ENCODE measurements around the gene BNC2. TPM values are rescaled to one million over a fixed set of nuclear protein-coding genes. Genes with fewer than 3 reads are reported as not detected.

BNC2 gene
- total RNA-seq, 2 experiments from 2014 or later: not detected

DNA sequence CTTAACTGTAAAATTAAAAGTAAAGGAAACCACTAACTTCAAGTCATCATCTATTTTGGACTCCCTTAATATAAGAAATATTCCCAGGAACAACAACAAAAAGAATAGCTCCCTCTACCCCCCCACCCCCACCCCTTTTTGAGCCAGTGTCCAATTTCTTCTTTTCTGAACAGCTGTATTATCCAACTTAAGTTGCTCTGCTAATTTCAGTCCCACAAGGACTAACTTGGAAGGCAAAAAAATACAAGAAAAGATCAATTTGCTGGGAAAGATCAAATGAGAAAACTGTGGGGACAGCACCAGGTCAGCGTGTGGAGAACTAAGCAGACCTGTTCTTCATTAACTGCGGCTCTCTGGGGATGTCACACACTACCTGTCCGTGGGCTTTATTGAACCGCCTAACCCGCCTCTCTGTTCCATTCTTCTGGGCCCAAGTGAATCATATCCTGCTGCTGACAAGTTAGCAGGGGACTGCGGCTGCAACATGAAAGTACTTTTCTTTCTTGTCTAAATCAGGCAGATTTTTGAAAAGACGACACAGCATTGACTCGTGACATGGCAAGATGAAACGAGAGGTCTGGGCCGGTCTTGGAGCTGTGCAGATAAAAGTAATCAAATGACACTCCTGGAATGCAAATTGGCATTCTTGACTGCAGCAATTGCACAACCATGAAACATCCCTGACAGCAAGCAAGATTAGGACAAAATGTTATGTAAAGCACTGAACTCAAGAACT, 2.7 kb downstream of the BNC2 start:
- peaks cover 34% of the 10 kb centered on the region for H3K27me3 Mint-ChIP-seq (ENCODE audit: low read depth)
- DNase-seq (no peak), ATAC-seq (no peak)
- CTCF ChIA-PET: no interaction called here
- H3K9me3 Mint-ChIP-seq (ENCODE audit: insufficient read depth): no peaks in the 10 kb centered on the region
- POLR2A ChIA-PET: no interaction called here
- H3K27ac Mint-ChIP-seq: no peak overlapping the region
- H3K4me1 Mint-ChIP-seq (ENCODE audit: low read depth): peaks cover 7% of the 10 kb centered on the region
- no peak overlapping the region for H3K4me3 Mint-ChIP-seq
- no peaks in the 10 kb centered on the region for H3K36me3 Mint-ChIP-seq (ENCODE audit: low read depth)

DNA sequence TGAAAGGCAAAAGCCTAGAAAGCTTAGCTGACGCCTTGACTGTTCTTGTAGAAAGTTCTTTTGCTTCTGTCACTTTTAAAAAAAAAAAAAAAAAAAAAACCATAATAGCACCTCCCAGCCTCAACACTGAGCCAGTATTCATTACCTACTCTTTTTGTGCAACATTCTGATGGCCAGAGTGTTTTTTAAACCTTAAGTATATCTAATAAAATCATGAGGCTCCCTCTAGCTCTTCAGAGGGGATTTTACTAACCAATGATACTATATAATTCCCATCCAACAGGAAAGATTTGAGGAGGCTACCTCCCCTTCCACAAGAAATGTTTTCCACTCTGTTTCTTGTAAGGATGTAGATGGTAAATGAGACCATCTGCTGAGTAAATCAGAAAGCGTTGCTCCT, 3.9 kb downstream of the BNC2 start:
- no peaks in the 10 kb centered on the region for H3K36me3 Mint-ChIP-seq (ENCODE audit: low read depth)
- no peak overlapping the region for H3K4me3 Mint-ChIP-seq
- no peaks in the 10 kb centered on the region for H3K9me3 Mint-ChIP-seq (ENCODE audit: insufficient read depth)
- ChIA-PET POLR2A (no interaction called here), CTCF (no interaction called here)
- ATAC-seq: no peak
- H3K27me3 Mint-ChIP-seq (ENCODE audit: low read depth): peaks cover 27% of the 10 kb centered on the region
- H3K4me1 Mint-ChIP-seq (ENCODE audit: low read depth): peaks cover 3% of the 10 kb centered on the region
- no peak overlapping the region for H3K27ac Mint-ChIP-seq
- no peak for DNase-seq

DNA sequence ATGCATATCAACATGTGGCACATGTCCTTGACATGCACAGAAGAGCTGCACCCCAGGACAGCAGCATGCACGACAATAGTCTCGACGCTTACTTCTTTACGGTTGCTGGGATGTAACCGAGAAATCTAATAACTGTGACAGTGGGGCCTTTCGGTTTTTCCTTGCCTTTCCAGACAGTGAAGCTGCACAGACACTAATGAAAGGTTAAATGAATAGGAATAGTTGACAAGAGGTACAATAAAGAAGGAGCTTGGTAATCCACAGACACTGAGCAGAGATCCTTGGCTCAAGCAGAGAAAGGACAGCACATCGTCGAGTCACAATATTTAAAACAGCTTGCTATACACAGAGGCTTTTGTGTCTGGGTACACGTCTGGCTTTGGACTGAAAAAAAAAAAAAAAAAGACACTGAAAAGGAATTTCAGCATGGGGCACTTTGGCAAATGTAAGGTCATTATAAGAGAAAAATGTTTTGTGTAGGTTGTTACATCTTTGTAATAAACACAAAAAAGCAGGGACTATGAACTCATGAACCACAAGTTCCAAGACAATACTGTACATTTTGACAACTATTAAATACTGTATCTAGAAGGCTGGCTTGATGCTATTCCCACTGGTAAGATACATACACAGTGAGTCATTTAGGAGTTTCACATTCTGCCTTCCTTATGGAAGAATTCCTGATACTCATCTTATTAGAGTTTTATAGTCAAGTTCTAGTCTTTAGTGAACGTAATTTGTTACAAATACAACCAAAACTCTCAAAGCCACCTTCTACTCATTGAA, 5.6 kb downstream of the BNC2 start:
- DNase-seq (no peak), ATAC-seq (no peak)
- H3K27me3 Mint-ChIP-seq (ENCODE audit: low read depth): peaks cover 22% of the 10 kb centered on the region
- no peak overlapping the region for H3K27ac Mint-ChIP-seq
- POLR2A ChIA-PET: no interaction called here
- H3K4me1 Mint-ChIP-seq (ENCODE audit: low read depth): no peaks in the 10 kb centered on the region
- no peak overlapping the region for H3K4me3 Mint-ChIP-seq
- no peaks in the 10 kb centered on the region for H3K9me3 Mint-ChIP-seq (ENCODE audit: insufficient read depth)
- CTCF ChIA-PET: no interaction called here
- H3K36me3 Mint-ChIP-seq (ENCODE audit: low read depth): no peaks in the 10 kb centered on the region

DNA sequence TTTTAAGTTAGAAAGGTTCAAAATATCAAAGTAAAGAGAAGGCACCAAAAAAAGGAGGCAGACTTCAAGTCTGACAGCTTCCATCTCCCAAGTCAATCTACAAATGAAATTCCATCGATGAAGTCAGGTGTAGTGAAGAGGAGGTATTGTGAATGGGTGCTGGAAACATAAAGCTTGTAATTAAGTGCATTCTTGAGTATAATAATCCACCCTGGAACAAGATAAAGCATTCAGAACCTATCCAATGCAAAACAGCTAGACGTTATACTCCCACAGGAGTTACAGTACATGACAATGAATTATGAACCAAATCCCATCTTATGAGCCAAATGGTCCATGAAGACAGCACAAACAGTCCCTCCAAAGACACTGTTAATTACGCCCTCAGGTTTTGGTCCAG, 22.3 kb downstream of the BNC2 start:
- CTCF ChIA-PET: no interaction called here
- ATAC-seq: no peak
- Mint-ChIP-seq H3K36me3 (ENCODE audit: low read depth) (no peaks in the 10 kb centered on the region), H3K27ac (no peak overlapping the region), H3K4me3 (no peak overlapping the region), H3K9me3 (ENCODE audit: insufficient read depth) (no peaks in the 10 kb centered on the region), H3K27me3 (ENCODE audit: low read depth) (no peaks in the 10 kb centered on the region), H3K4me1 (ENCODE audit: low read depth) (no peaks in the 10 kb centered on the region)
- DNase-seq: no peak
- POLR2A ChIA-PET: no interaction called here

DNA sequence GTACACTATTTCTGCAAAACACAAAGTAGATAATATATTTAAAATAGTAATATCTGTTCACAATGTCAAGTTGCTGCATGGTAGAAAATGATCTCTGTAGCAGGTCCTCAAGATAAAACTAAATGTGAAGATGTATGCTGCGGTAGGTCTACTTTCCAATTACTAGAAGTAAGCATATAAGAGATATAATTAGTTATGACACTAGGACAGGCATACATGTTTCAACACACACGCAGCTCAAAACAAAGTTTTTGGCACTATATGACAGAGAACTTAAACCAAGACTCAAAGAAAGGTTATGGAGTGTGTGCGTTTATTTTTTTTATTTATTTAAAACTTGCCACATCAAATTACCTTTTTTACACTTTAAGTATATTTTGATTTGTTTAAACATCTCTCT, 23.5 kb downstream of the BNC2 start:
- H3K27ac Mint-ChIP-seq: no peak overlapping the region
- ATAC-seq: no peak
- H3K4me1 Mint-ChIP-seq (ENCODE audit: low read depth): no peaks in the 10 kb centered on the region
- H3K9me3 Mint-ChIP-seq (ENCODE audit: insufficient read depth): no peaks in the 10 kb centered on the region
- no peaks in the 10 kb centered on the region for H3K36me3 Mint-ChIP-seq (ENCODE audit: low read depth)
- DNase-seq: no peak
- ChIA-PET POLR2A (no interaction called here), CTCF (no interaction called here)
- H3K27me3 Mint-ChIP-seq (ENCODE audit: low read depth): no peaks in the 10 kb centered on the region
- H3K4me3 Mint-ChIP-seq: no peak overlapping the region

DNA sequence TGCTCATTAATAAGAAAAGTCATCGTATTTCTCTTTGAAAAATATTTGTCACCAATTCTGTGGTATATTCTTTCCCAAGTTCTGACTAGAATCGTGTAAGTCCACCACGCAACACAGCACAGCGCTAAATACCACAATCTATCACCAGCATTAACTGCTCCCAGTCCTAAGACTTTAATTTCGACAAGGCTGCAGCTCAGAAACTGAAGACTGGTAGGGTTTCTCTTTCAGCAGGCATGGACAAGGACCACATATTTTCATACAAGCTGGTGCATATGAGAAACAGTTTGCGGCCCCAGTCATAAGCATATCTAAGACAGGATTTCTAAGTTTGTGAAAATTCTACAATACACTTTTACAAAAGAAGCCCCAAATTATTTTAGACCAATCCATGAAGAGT, 24.1 kb downstream of the BNC2 start:
- ATAC-seq (no peak), DNase-seq (no peak)
- Mint-ChIP-seq H3K4me1 (ENCODE audit: low read depth) (no peaks in the 10 kb centered on the region), H3K36me3 (ENCODE audit: low read depth) (no peaks in the 10 kb centered on the region), H3K27me3 (ENCODE audit: low read depth) (no peaks in the 10 kb centered on the region), H3K27ac (no peak overlapping the region), H3K4me3 (no peak overlapping the region), H3K9me3 (ENCODE audit: insufficient read depth) (no peaks in the 10 kb centered on the region)
- ChIA-PET POLR2A (no interaction called here), CTCF (no interaction called here)

DNA sequence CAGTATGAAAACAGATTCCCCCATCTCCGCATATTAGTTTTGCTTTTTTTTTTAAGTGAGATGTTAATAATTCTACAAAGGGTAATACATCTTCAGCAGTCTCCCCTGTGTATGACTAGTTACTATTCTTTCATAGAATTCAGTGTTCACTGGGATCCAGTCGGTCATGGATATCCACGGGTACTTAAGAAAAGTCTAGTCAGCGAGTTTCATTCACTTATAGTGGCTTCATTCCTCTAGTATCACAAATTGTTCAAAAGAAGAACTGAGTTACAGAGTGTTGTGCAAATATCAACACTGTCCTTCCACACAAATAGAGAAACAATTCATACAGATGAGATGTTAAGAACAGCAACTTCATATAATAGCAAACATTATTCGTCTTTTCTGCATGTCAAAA, 35.7 kb downstream of the BNC2 start:
- no peaks in the 10 kb centered on the region for H3K27me3 Mint-ChIP-seq (ENCODE audit: low read depth)
- peaks cover 4% of the 10 kb centered on the region for H3K9me3 Mint-ChIP-seq (ENCODE audit: insufficient read depth)
- H3K36me3 Mint-ChIP-seq (ENCODE audit: low read depth): no peaks in the 10 kb centered on the region
- CTCF ChIA-PET: no interaction called here
- ATAC-seq: no peak
- H3K4me1 Mint-ChIP-seq (ENCODE audit: low read depth): no peaks in the 10 kb centered on the region
- POLR2A ChIA-PET: no interaction called here
- no peak for DNase-seq
- no peak overlapping the region for H3K4me3 Mint-ChIP-seq
- no peak overlapping the region for H3K27ac Mint-ChIP-seq

DNA sequence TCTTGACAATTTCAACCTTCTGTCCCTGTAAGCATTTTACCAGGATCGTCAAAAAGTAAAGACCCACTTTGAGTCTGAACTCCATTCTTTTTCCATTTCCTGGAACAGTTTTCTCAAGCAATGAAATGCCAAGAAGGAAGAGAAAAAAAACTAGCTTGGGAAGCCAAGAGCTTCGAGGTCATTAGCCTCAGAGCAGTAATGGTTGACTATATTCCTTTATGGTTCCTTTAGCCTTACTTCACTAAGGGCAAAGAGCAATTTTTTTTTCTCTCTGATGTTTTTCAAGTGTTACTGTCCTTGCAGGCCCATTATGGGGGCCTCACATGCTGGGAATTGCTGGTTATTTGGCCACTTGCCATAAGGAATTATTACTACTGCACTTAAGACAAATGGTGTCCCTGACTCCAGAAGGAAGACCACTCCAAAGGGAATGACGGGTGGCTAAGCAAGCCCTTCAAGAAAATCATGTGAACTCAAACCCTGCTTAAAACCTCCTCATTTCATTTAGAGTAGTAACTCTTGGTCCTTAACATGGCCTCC, 37.1 kb downstream of the BNC2 start:
- H3K36me3 Mint-ChIP-seq (ENCODE audit: low read depth): no peaks in the 10 kb centered on the region
- POLR2A ChIA-PET: no interaction called here

DNA sequence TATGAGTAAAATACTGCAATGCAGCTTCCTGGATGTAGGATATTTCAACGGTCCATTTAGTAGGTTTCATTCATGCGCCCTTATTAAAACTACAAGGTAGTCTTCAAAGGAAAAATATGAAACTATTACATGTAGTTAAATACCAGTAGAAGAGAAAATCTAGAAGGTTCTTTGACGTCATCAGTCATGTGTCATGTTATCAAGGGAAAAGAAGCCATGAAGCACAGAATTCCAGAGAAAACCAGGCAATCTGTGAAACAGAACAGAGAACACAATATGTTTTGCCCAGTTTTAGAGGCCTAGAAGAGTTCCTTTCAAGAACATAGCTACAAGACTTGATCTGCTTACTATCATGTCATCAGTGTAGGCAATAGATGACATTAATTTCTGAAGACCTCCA, 38.4 kb downstream of the BNC2 start:
- H3K9me3 Mint-ChIP-seq (ENCODE audit: insufficient read depth): peaks cover 4% of the 10 kb centered on the region
- peaks cover 6% of the 10 kb centered on the region for H3K27me3 Mint-ChIP-seq (ENCODE audit: low read depth)
- no peak overlapping the region for H3K27ac Mint-ChIP-seq
- POLR2A ChIA-PET: no interaction called here
- DNase-seq: no peak
- CTCF ChIA-PET: no interaction called here
- H3K36me3 Mint-ChIP-seq (ENCODE audit: low read depth): no peaks in the 10 kb centered on the region
- H3K4me3 Mint-ChIP-seq: no peak overlapping the region
- H3K4me1 Mint-ChIP-seq (ENCODE audit: low read depth): no peaks in the 10 kb centered on the region
- ATAC-seq: no peak

More for the DNA sequence above, 37.1 kb downstream of the BNC2 start:
- Mint-ChIP-seq H3K27me3 (ENCODE audit: low read depth) (peaks cover 5% of the 10 kb centered on the region), H3K4me3 (no peak overlapping the region), H3K9me3 (ENCODE audit: insufficient read depth) (peaks cover 4% of the 10 kb centered on the region), H3K27ac (no peak overlapping the region), H3K4me1 (ENCODE audit: low read depth) (no peaks in the 10 kb centered on the region)
- CTCF ChIA-PET: no interaction called here
- DNase-seq: no peak
- ATAC-seq: no peak

DNA sequence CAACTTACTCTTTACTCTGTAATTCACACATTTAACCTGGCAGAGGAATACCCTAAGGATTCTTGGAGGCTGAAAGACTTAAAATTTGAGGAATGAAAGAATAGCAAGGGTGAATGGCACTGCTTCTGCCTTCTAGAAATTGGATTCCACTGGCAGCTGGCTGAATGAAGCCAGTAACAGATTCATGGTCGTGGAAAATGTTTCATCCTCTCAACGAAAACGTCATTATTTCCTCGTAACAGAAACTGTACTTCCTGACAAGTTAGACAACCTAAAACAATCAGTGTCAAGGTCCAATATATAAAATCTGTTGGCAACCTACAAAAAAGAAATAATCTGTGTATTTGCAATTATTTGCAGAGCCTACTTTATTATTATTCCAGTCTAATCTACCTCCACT, 39.7 kb downstream of the BNC2 start:
- POLR2A ChIA-PET: no interaction called here
- Mint-ChIP-seq H3K27me3 (ENCODE audit: low read depth) (peaks cover 6% of the 10 kb centered on the region), H3K4me1 (ENCODE audit: low read depth) (no peaks in the 10 kb centered on the region), H3K36me3 (ENCODE audit: low read depth) (no peaks in the 10 kb centered on the region), H3K9me3 (ENCODE audit: insufficient read depth) (peaks cover 4% of the 10 kb centered on the region), H3K27ac (no peak overlapping the region), H3K4me3 (no peak overlapping the region)
- no peak for DNase-seq
- ATAC-seq: no peak
- CTCF ChIA-PET: no interaction called here

DNA sequence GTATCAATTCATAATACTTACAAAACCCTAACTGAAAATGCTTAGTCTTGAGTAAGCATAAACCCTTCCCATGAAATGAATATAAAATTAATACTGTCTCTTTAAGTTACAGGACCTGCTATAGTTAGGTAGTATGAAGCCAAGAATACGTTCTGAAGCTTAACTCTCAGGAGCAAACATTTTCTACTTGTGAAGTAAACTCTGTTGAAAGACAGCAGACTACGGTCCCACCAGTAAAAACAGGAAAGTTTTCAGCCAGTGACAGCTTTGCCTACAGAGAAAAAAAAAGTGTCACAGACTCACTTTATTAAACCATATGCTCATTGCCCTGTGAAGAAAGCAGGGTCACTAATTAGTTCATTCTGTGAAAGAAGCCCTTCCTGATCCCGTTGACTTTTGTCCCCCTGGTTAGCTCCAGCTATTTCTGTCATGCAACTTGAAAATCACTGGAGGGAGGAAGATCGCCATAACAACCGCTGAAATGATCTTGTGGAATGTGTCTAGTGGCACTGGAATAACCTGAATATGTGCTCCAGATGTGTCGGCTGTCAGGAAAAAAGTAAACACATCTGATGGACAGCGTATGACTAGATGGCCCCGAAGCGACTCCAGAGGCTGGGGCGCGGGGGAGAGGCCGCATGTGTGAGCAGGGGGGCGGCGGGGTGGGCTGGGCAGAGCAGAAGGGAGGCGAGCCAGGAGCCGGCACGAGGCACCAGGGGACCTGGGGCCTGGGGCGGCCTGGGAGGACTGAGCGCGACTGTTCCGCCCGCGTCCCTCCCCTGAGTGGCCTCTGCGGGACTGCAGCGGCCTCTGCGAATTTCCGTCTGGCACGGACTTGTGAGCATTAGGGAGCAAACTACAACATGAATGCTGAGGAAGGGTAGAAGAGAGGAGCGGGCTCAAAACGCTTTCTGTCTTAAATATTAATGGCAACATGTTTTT, 41.9 kb downstream of the BNC2 start:
- POLR2A ChIA-PET: no interaction called here
- no peak overlapping the region for H3K27ac Mint-ChIP-seq
- no peaks in the 10 kb centered on the region for H3K36me3 Mint-ChIP-seq (ENCODE audit: low read depth)
- CTCF ChIA-PET: no interaction called here
- H3K4me3 Mint-ChIP-seq: no peak overlapping the region
- ATAC-seq (no peak), DNase-seq (no peak)
- H3K27me3 Mint-ChIP-seq (ENCODE audit: low read depth): peaks cover 6% of the 10 kb centered on the region
- H3K4me1 Mint-ChIP-seq (ENCODE audit: low read depth): no peaks in the 10 kb centered on the region
- peaks cover 4% of the 10 kb centered on the region for H3K9me3 Mint-ChIP-seq (ENCODE audit: insufficient read depth)

Measured in activated CD8-positive, alpha-beta T cell treated with anti-CD3 and anti-CD28 coated beads, Interleukin-2, amount 10 ng/mL, durations not matched to agents 7 days and 5 days (primary cell).